NB4 (cell line): ENCODE results near the gene PRELID2.

Experiments used
- MYC ChIP-seq: IDR thresholded peaks from 2 replicates; pipeline ENCODE4 v1.6.1; 2011; ENCODE audit warnings: low read depth, low read length
- POLR2A ChIP-seq: IDR thresholded peaks from 2 replicates; pipeline ENCODE4 v1.6.1; 2011; ENCODE audit warnings: mild to moderate bottlenecking; ENCODE audit not compliant: insufficient read length; ENCODE audit errors: extremely low read depth
- TF ChIP-seq, protein P1 (sequence below): IDR thresholded peaks from one replicate; pipeline ENCODE4 v1.5.1; 2012; ENCODE audit warnings: low read depth, low read length
- TF ChIP-seq, protein P2 (sequence below): IDR thresholded peaks from 2 replicates; pipeline ENCODE4 v1.6.1; 2011; ENCODE audit warnings: low read depth, low read length

DNA sequence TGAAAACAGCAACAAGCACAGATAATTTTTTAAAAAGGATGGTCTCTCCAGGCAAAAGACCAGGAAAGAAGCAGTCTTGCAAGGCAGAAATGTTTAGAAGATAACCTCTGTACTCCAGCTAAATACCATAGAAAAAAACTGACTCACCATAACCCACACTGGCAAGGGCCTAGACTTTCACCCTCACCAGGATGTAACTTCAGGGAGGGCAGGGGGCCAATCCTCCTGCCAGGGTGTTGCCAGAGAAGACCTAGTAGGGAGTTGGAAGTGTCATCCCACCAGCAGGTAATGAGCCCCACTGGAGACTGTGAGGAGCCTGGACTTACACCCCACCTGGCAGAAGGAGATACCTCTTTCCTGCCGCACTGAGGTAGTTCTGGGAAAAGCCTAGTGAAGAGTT lies 97.6 kb downstream of the PRELID2 start:
- no peak for TF ChIP-seq POLR2A
- TF ChIP-seq MYC: no peak
- TF ChIP-seq, protein P1, sequence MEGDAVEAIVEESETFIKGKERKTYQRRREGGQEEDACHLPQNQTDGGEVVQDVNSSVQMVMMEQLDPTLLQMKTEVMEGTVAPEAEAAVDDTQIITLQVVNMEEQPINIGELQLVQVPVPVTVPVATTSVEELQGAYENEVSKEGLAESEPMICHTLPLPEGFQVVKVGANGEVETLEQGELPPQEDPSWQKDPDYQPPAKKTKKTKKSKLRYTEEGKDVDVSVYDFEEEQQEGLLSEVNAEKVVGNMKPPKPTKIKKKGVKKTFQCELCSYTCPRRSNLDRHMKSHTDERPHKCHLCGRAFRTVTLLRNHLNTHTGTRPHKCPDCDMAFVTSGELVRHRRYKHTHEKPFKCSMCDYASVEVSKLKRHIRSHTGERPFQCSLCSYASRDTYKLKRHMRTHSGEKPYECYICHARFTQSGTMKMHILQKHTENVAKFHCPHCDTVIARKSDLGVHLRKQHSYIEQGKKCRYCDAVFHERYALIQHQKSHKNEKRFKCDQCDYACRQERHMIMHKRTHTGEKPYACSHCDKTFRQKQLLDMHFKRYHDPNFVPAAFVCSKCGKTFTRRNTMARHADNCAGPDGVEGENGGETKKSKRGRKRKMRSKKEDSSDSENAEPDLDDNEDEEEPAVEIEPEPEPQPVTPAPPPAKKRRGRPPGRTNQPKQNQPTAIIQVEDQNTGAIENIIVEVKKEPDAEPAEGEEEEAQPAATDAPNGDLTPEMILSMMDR: no peak
- TF ChIP-seq, protein P2, sequence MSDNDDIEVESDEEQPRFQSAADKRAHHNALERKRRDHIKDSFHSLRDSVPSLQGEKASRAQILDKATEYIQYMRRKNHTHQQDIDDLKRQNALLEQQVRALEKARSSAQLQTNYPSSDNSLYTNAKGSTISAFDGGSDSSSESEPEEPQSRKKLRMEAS: no peak
